Measurements from ENCODE around the gene GLCE.
A peak's percentile ranks its signal among the peaks of the same experiment; 100 is the strongest.

Gene GLCE

GRCh38 chr15:69280783-69281182 lies 120.3 kb downstream of the GLCE start:
- H3K27ac Mint-ChIP-seq: peak overlapping the region; percentile 70 to 78 (median 77)
- no peak for TF ChIP-seq CTCF (IDR thresholded peaks at IDR 0.05; ENCODE audit: unreplicated experiment in 3 of 3)

GRCh38 chr15:69282104-69282743 lies 121.8 kb downstream of the GLCE start:
- peak overlapping the region in 2 of 3 experiments; percentile 45 to 70 for H3K27ac Mint-ChIP-seq
- peaks cover 2% of the 10 kb centered on the region for H3K27me3 Mint-ChIP-seq (ENCODE audit: low read depth)
- no peaks in the 10 kb centered on the region for H3K36me3 Mint-ChIP-seq (ENCODE audit: low read depth)
- peak overlapping the region in 1 of 3 experiments; percentile 20 for H3K4me3 Mint-ChIP-seq
- H3K4me1 Mint-ChIP-seq: peaks cover 28% of the 10 kb centered on the region
- TF ChIP-seq CTCF (IDR thresholded peaks at IDR 0.05; ENCODE audit: unreplicated experiment in 3 of 3): no peak
- no peaks in the 10 kb centered on the region for H3K9me3 Mint-ChIP-seq

More at GRCh38 chr15:69280783-69281182, 120.3 kb downstream of the GLCE start:
- peak overlapping the region in 1 of 3 experiments; percentile 8 for H3K4me3 Mint-ChIP-seq
- no peaks in the 10 kb centered on the region for H3K27me3 Mint-ChIP-seq (ENCODE audit: low read depth)
- H3K4me1 Mint-ChIP-seq: peaks cover 42% of the 10 kb centered on the region
- H3K9me3 Mint-ChIP-seq: no peaks in the 10 kb centered on the region
- no peaks in the 10 kb centered on the region for H3K36me3 Mint-ChIP-seq (ENCODE audit: low read depth)

GRCh38 chr15:69285834-69286233 lies 125.4 kb downstream of the GLCE start:
- no peaks in the 10 kb centered on the region for H3K9me3 Mint-ChIP-seq
- no peaks in the 10 kb centered on the region for H3K36me3 Mint-ChIP-seq (ENCODE audit: low read depth)
- H3K4me3 Mint-ChIP-seq: no peak overlapping the region
- TF ChIP-seq CTCF (IDR thresholded peaks at IDR 0.05; ENCODE audit: unreplicated experiment in 3 of 3): no peak
- peaks cover 18% of the 10 kb centered on the region for H3K4me1 Mint-ChIP-seq
- H3K27me3 Mint-ChIP-seq (ENCODE audit: low read depth): peaks cover 8% of the 10 kb centered on the region
- no peak overlapping the region for H3K27ac Mint-ChIP-seq

GRCh38 chr15:69288011-69288410 lies 127.6 kb downstream of the GLCE start:
- no peaks in the 10 kb centered on the region for H3K9me3 Mint-ChIP-seq

GRCh38 chr15:69288531-69289341 lies 128.3 kb downstream of the GLCE start:
- Mint-ChIP-seq H3K27ac (no peak overlapping the region), H3K4me3 (no peak overlapping the region), H3K27me3 (ENCODE audit: low read depth) (peaks cover 16% of the 10 kb centered on the region), H3K4me1 (peaks cover 6% of the 10 kb centered on the region), H3K36me3 (ENCODE audit: low read depth) (no peaks in the 10 kb centered on the region), H3K9me3 (no peaks in the 10 kb centered on the region)
- TF ChIP-seq CTCF (IDR thresholded peaks at IDR 0.05; ENCODE audit: unreplicated experiment in 3 of 3): no peak

More at GRCh38 chr15:69288011-69288410, 127.6 kb downstream of the GLCE start:
- no peaks in the 10 kb centered on the region for H3K36me3 Mint-ChIP-seq (ENCODE audit: low read depth)
- H3K4me1 Mint-ChIP-seq: peaks cover 6% of the 10 kb centered on the region
- no peak for TF ChIP-seq CTCF (IDR thresholded peaks at IDR 0.05; ENCODE audit: unreplicated experiment in 3 of 3)
- H3K4me3 Mint-ChIP-seq: no peak overlapping the region
- peaks cover 13% of the 10 kb centered on the region for H3K27me3 Mint-ChIP-seq (ENCODE audit: low read depth)
- no peak overlapping the region for H3K27ac Mint-ChIP-seq
